ENCODE data around the gene DLX3. TPM values are rescaled to one million over a fixed set of nuclear protein-coding genes. Genes with fewer than 3 reads are reported as not detected.

DLX3 gene
- total RNA-seq, 1 experiment from 2014 or later = 1.2 TPM

GRCh38 chr17:49965524-49965909 is 29.5 kb downstream of the DLX3 start:
- H3K14ac ChIP-seq (ENCODE audit: insufficient read depth, low read length) = no peak overlapping the region
- peaks cover 98% of the 10 kb centered on the region for H3K27me3 Mint-ChIP-seq (ENCODE audit: low read depth)
- H2AK5ac ChIP-seq (ENCODE audit: insufficient read length, low read length) = no peak overlapping the region
- H3K4me1 ChIP-seq (ENCODE audit: insufficient read depth, low read length) = no peaks in the 10 kb centered on the region
- no peak overlapping the region for H4K8ac ChIP-seq (replicated peaks; ENCODE audit: insufficient read length, low read depth, low read length)
- no peak overlapping the region for H3K18ac ChIP-seq (ENCODE audit: insufficient read length, low read depth, low read length)
- peaks cover 15% of the 10 kb centered on the region for H3K23me2 ChIP-seq (ENCODE audit: insufficient read length, low read depth, low read length, poor library complexity, severe bottlenecking)
- no peak overlapping the region for H4K5ac ChIP-seq (ENCODE audit: insufficient read length, low read depth, low read length)
- no peak for DNase-seq
- H2BK15ac ChIP-seq (ENCODE audit: low read depth, low read length) = no peak overlapping the region
- H3K4me1 Mint-ChIP-seq = peaks cover 34 to 50% of the 10 kb centered on the region in 2 experiments
- no peak overlapping the region for H3K27ac Mint-ChIP-seq
- peaks cover 0 to 13% of the 10 kb centered on the region in 2 experiments; a peak in 3 of 5 replicates for H3K9me3 Mint-ChIP-seq
- H3K4ac ChIP-seq (ENCODE audit: low read depth, low read length) = no peak overlapping the region
- no peak overlapping the region for H3K9ac ChIP-seq (ENCODE audit: extremely low read depth, insufficient read length, low read length)
- WGBS (ENCODE audit: extremely low coverage, insufficient read length, low lambda C conversion rate) = no CpG with 5 or more reads among the region's 16 CpGs
- H3K79me2 ChIP-seq (ENCODE audit: insufficient read depth, low read length) = no peaks in the 10 kb centered on the region
- no peaks in the 10 kb centered on the region for H3K79me1 ChIP-seq (ENCODE audit: insufficient read depth, low read depth, low read length, poor library complexity, severe bottlenecking)
- no peak overlapping the region for H2BK5ac ChIP-seq (ENCODE audit: insufficient read length, low read length)
- no peaks in the 10 kb centered on the region for H3K9me3 ChIP-seq (ENCODE audit: control insufficient read depth, low read depth, low read length)
- H2AFZ ChIP-seq (ENCODE audit: low read length) = no peak overlapping the region
- no peaks in the 10 kb centered on the region; a peak in 2 of 7 replicates for H3K36me3 Mint-ChIP-seq (ENCODE audit: insufficient read depth in 1 of 3, low read depth in 3 of 3)
- no peak overlapping the region for H3K23ac ChIP-seq (ENCODE audit: insufficient read length, low read depth, low read length)
- no peak for TF ChIP-seq CTCF (conservative IDR thresholded peaks at IDR 0.05)
- H3K27me3 ChIP-seq (ENCODE audit: insufficient read depth, low read length) = peaks cover 79% of the 10 kb centered on the region
- no peak overlapping the region for H3K27ac ChIP-seq (ENCODE audit: insufficient read length, low read depth, low read length)
- H3K56ac ChIP-seq (ENCODE audit: insufficient read length, low read depth, low read length) = no peak overlapping the region
- H2BK20ac ChIP-seq (ENCODE audit: low read depth, low read length, poor library complexity, severe bottlenecking) = no peak overlapping the region
- H3K4me3 Mint-ChIP-seq = peak overlapping the region in 1 of 2 experiments; percentile 75; a peak in 4 of 5 replicates
- no peak overlapping the region for H4K91ac ChIP-seq (ENCODE audit: insufficient read length, low read depth, low read length)
- H3K4me2 ChIP-seq (ENCODE audit: insufficient read depth, insufficient read length, low read length) = peak overlapping the region; percentile 37
- no peak overlapping the region for H2BK120ac ChIP-seq (ENCODE audit: low read depth, low read length, poor library complexity, severe bottlenecking)
- H2BK12ac ChIP-seq (ENCODE audit: insufficient read length, low read depth, low read length) = no peak overlapping the region
- no peaks in the 10 kb centered on the region for H4K20me1 ChIP-seq (ENCODE audit: control insufficient read depth, insufficient read depth, insufficient read length)
- no peak overlapping the region for H3T11ph ChIP-seq (ENCODE audit: low read length)
